K562 (cell line): Measurements from ENCODE around the gene MRNIP. TPM values are rescaled to one million over a fixed set of nuclear protein-coding genes. Genes with fewer than 3 reads are reported as not detected.

ENCODE experiments used
- GABPA ChIP-seq: fragments of 200-800 bp; sonication (Bioruptor generic); conservative IDR thresholded peaks from 2 replicates; pipeline ENCODE4 v1.6.1; 2016; ENCODE audit warnings: low read depth, missing genetic modification characterization, missing compliant biosample characterization
- KAT7 ChIP-seq: sonication (generic); formaldehyde crosslinking; IDR thresholded peaks from 2 replicates; pipeline ENCODE4 v1.8.0; 2022; ENCODE audit warnings: missing genetic modification reagents, mild to moderate bottlenecking, borderline replicate concordance
- MAZ ChIP-seq, 2 experiments: fragments of 450-650 bp in 1 of 2; sonication (generic) in 1 of 2; formaldehyde crosslinking; IDR thresholded peaks in 1 of 2; conservative IDR thresholded peaks in 1 of 2; 2 replicates each; pipeline versions ENCODE4 v1.4.0 to v1.5.0; 2020; ENCODE audit warnings: mild to moderate bottlenecking in 1 of 2, missing genetic modification reagents in 1 of 2
- RFX7 ChIP-seq: fragments of 250-450 bp; sonication (Bioruptor Pico); IDR thresholded peaks from 2 replicates; pipeline ENCODE4 v1.5.1; 2021; ENCODE audit warnings: mild to moderate bottlenecking
- THAP7 ChIP-seq: fragments of 250-450 bp; sonication (Bioruptor Pico); IDR thresholded peaks from 2 replicates; pipeline ENCODE4 v1.5.0; 2021
- ZBTB40 ChIP-seq, 2 experiments: fragments of 450-650 bp in 1 of 2; sonication (generic) in 1 of 2; formaldehyde crosslinking in 1 of 2; IDR thresholded peaks; 2 replicates each; pipeline versions ENCODE4 v1.7.1 to v1.9.0; 2016 to 2022; ENCODE audit warnings: inconsistent platforms in 1 of 2, mild to moderate bottlenecking in 1 of 2, missing genetic modification reagents in 1 of 2
- ZNF407 ChIP-seq: fragments of 450-650 bp; IDR thresholded peaks from 2 replicates; pipeline ENCODE4 v1.6.1; 2016; ENCODE audit warnings: low read depth
- polyA plus RNA-seq, 8 experiments: library from polyadenylated mRNA; depleted of rRNA in 4 of 8; stranded (reverse) in 5 of 8; unstranded in 3 of 8; fragments of >200 nt; fragmentation: Nextera tagmentation in 2 of 8; fragmentation: Illumina TruSeq in 1 of 8; extraction: Ambion mirVana in 2 of 8; extraction: Trizol in 1 of 8; gene quantifications; 2 replicates each; pipeline versions ENCODE4 v1.2.1 to v1.2.3, GENCODE V29; 2011 to 2014; ENCODE audit warnings: inconsistent platforms in 1 of 8, missing spikeins in 1 of 8
- total RNA-seq, 7 experiments: library from RNA; depleted of rRNA in 6 of 7; stranded (reverse); fragments of >200 nt in 6 of 7; fragmentation: Illumina TruSeq in 2 of 7; extraction: Trizol in 2 of 7; gene quantifications; 2 replicates each; pipeline versions ENCODE4 v1.2.1 to v1.2.3, GENCODE V29; 2011 to 2021; ENCODE audit warnings: low replicate concordance in 1 of 7

MRNIP gene
- total and polyA plus RNA-seq, 9 of the 15 experiments (the other 6 are each of a cell fraction or from before 2014, with no cell fraction given) = 3.6 to 39.0 (median 16.8) TPM

DNA sequence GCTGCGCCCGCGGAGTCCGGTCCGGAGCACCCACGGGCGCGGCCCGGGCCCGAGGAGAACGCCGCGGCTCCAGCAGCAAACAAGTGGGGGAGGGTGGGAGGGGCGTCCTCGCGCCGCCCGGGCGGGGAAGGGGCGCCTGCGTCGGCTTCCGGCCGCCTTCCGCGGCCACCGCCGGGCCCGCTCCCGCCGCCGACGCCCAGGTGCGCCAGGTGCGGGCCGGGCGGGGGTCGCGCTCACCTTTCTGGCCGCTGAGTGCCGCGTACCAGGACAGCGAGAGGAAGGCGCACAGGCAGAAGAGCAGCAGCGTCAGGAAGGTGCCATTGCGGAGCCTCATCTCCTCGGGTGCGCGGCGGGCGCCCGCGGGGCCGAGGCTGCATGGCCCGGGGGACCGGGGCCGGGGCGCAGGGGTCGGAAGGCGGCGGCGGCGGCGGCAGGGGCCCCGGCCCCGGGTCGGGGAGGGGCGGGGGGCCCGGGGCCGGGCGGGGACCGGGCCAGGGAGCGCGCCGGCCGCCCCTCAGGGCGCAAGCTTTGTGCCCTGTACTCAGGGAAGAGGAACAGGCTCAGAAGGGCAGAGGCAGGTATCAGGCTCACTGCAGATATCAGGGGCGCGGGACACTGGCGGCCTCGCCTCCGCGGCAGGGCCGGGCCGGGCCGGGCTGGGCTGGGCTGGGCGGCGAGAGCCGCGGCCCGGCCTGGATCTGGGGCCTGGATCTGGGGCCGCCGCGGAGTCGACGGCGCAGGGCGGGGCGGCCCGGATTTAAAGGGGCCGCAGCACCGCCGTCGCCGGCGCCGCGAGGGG is 52.2 kb downstream of the MRNIP start, which contains the start of gene MGAT4B (continued):
- TF ChIP-seq ZNF407 = no peak
- TF ChIP-seq RFX7 (CRISPR knock-in tag) = no peak
- peak; percentile 32; the same call in 1 of the 2 replicates for TF ChIP-seq GABPA (tag)
- no peak for TF ChIP-seq ZBTB40 (IDR thresholded peaks at IDR 0.05)
- TF ChIP-seq ZBTB40 (CRISPR knock-in tag; IDR thresholded peaks at IDR 0.05) = no peak
- peak in 1 of 2 experiments; percentile 90; a peak in 2 of 4 replicates for TF ChIP-seq MAZ (CRISPR knock-in tag; conservative IDR thresholded peaks at IDR 0.05 in 1 of 2, IDR thresholded peaks at IDR 0.05 in 1 of 2)
- TF ChIP-seq KAT7 (CRISPR knock-in tag) = no peak
- no peak for TF ChIP-seq THAP7
